ELF-1 (cell line): ENCODE measurements around the gene EXOSC6.
"Not testable (repeated sequence)": the region's sequence is repeated elsewhere in the genome, so short reads cannot be mapped to it uniquely, and the experiment has no call there.

Source experiments
- DNase-seq: peaks from one replicate; pipeline ENCODE4 v3.0.0-alpha.2; 2016; ENCODE audit warnings: low read depth, low spot score

EXOSC6 gene

DNA sequence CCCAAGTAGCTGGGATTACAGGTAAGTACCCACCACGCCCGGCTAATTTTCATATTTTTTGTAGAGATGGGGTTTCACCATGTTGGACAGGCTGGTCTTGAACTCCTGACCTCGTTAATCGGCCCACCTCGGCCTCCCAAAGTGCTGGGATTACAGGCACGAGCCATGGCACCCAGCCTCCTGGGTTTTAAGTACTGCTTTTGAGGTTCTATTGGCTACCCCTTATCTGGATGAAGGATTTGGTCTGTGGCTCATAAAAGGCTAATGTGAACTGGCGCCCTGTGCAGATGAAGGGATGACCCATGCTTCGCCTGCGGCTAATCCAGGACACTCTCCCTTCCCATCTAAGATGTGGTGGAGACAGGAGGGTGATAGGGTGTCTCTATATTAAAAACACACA is 52.6 kb downstream of the EXOSC6 start:
- DNase-seq = peak; percentile 19

DNA sequence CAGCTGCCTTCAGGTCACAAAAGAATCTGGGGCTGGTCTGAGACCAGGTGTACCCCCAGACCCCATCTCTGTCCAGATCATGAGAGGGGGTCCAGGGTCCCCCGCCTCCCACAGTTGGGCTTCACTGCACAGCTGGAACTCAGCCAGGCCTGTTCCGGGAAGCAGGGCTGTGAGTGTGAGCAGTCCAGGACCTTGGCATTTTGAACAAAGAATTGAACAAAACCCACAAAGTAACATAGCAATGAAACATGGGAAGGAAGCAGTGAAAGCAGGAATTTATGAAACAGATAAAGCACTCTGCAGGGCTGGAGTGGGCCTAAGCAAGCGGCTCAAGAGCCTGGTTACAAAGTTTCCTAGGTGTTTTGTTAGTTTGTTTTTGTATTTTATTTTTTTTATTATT is 53.1 kb downstream of the EXOSC6 start:
- not testable (repeated sequence) for DNase-seq

DNA sequence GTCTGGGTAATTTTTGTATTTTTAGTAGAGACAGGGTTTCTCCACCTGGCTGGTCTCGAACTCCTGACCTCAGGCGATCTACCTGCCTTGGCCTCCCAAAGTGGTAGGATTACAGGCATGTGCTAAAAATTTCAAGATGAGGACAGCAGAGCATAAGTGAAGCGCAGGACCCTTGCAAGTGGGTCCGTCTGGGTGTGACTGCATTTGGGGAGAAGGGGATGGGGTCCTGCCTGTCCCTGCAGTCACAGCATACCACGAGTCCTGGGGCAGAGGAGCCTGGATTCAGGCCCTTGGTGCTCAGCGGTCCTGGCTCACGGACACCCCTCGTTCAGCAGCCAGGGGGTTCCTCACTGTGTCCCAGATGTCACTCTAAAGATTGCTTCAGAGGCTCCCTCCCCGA is 53.5 kb downstream of the EXOSC6 start:
- not testable (repeated sequence) for DNase-seq

DNA sequence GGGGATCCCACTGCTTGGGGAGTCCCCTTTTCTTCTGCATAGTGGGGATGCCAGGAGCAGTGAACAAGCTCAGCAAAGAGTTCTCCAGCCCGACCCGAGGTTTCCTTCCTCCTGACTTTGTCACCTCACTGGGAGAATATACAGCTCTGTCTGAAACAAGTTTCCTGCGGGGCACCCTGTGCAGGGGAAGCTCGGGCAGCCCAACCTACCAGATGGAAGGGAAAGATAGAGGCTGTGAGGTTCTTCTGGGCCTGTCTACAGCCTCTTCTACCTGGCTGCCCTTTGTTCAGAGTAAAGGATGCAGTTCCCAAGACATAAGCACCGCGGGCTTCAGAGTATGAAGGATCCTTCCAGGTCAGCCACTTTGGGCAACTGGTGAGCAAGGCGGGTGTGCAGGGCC is 54.1 kb downstream of the EXOSC6 start:
- DNase-seq = not testable (repeated sequence)
